Measurements from ENCODE around the gene DHRS4L2. TPM values are rescaled to one million over a fixed set of nuclear protein-coding genes. Genes with fewer than 3 reads are reported as not detected.
"Not testable (repeated sequence)": the region's sequence is repeated elsewhere in the genome, so short reads cannot be mapped to it uniquely, and the experiment has no call there.

DHRS4L2 gene
- total RNA-seq, 1 donor from 2014 or later, result 15.7 TPM

GRCh38 chr14:24040692-24041091 lies 52.0 kb downstream of the DHRS4L2 start:
- no peaks in the 10 kb centered on the region for H3K27me3 ChIP-seq (ENCODE audit: low read depth)
- intact Hi-C loops (cut with micrococcal nuclease), result no loop called here

GRCh38 chr14:24042746-24043145 lies 54.0 kb downstream of the DHRS4L2 start:
- intact Hi-C loops (cut with micrococcal nuclease), result no loop called here
- H3K4me3 ChIP-seq, result no peak overlapping the region
- no peak for TF ChIP-seq CTCF (IDR thresholded peaks at IDR 0.05; ENCODE audit: borderline replicate concordance)
- H3K27ac ChIP-seq (replicated peaks), result no peak overlapping the region
- no peaks in the 10 kb centered on the region for H3K36me3 ChIP-seq
- no peaks in the 10 kb centered on the region for H3K4me1 ChIP-seq
- no peak for DNase-seq
- H3K9me3 ChIP-seq (replicated peaks), result no peaks in the 10 kb centered on the region
- H3K27me3 ChIP-seq (ENCODE audit: low read depth), result no peaks in the 10 kb centered on the region

More at GRCh38 chr14:24040692-24041091, 52.0 kb downstream of the DHRS4L2 start:
- H3K36me3 ChIP-seq, result no peaks in the 10 kb centered on the region
- no peak overlapping the region for H3K27ac ChIP-seq (replicated peaks)
- H3K9me3 ChIP-seq (replicated peaks), result no peaks in the 10 kb centered on the region
- H3K4me3 ChIP-seq, result no peak overlapping the region
- peaks cover 17% of the 10 kb centered on the region for H3K4me1 ChIP-seq
- DNase-seq, result no peak
- no peak for TF ChIP-seq CTCF (IDR thresholded peaks at IDR 0.05; ENCODE audit: borderline replicate concordance)

- H3K9me3 ChIP-seq (replicated peaks); intact Hi-C loops (cut with micrococcal nuclease); H3K27me3 ChIP-seq (ENCODE audit: low read depth); H3K4me3 ChIP-seq; H3K27ac ChIP-seq (replicated peaks); DNase-seq; H3K36me3 ChIP-seq: not testable (repeated sequence)
- H3K4me1 ChIP-seq, result peaks cover 18% of the 10 kb centered on the region
Observed at GRCh38 chr14:24049002-24049401, 60.3 kb downstream of the DHRS4L2 start.

- H3K4me3 ChIP-seq; H3K27ac ChIP-seq (replicated peaks); H3K9me3 ChIP-seq (replicated peaks); intact Hi-C loops (cut with micrococcal nuclease); DNase-seq; H3K36me3 ChIP-seq: not testable (repeated sequence)
- H3K4me1 ChIP-seq, result peaks cover 18% of the 10 kb centered on the region
- H3K27me3 ChIP-seq (ENCODE audit: low read depth), result peaks cover 17% of the 10 kb centered on the region
Observed at GRCh38 chr14:24050753-24051152, 62.0 kb downstream of the DHRS4L2 start.

- no peak for DNase-seq
- intact Hi-C loops (cut with micrococcal nuclease), result no loop called here
- Histone ChIP-seq H3K9me3 (replicated peaks) (no peaks in the 10 kb centered on the region), H3K27ac (replicated peaks) (peak overlapping the region; percentile 56), H3K4me3 (peak overlapping the region; percentile 73), H3K4me1 (peaks cover 18% of the 10 kb centered on the region), H3K27me3 (ENCODE audit: low read depth) (peaks cover 17% of the 10 kb centered on the region), H3K36me3 (no peaks in the 10 kb centered on the region)
- no peak for TF ChIP-seq CTCF (IDR thresholded peaks at IDR 0.05; ENCODE audit: borderline replicate concordance)
Observed at GRCh38 chr14:24051176-24051788, 62.6 kb downstream of the DHRS4L2 start.

GRCh38 chr14:24051789-24052655 lies 63.3 kb downstream of the DHRS4L2 start, which contains the start of gene CARMIL3:
CARMIL3 (plus strand) TSS chr14:24052009; CDS start chr14:24052154, 145 bp downstream.
- Histone ChIP-seq H3K27me3 (ENCODE audit: low read depth) (peaks cover 21% of the 10 kb centered on the region), H3K4me1 (peaks cover 18% of the 10 kb centered on the region), H3K36me3 (no peaks in the 10 kb centered on the region), H3K4me3 (peak within 1 kb of the TSS; percentile 73), H3K9me3 (replicated peaks) (no peaks in the 10 kb centered on the region), H3K27ac (replicated peaks) (peak within 1 kb of the TSS; percentile 56)
- DNase-seq, result peak; percentile 52
- intact Hi-C loops (cut with micrococcal nuclease), result no loop called here
- no peak for TF ChIP-seq CTCF (IDR thresholded peaks at IDR 0.05; ENCODE audit: borderline replicate concordance)

All from left ventricle myocardium inferior (tissue), 1 donor.